ENCODE measurements around the gene UBALD1.
"Not testable (repeated sequence)": the region's sequence is repeated elsewhere in the genome, so short reads cannot be mapped to it uniquely, and the experiment has no call there.

UBALD1 gene

DNA sequence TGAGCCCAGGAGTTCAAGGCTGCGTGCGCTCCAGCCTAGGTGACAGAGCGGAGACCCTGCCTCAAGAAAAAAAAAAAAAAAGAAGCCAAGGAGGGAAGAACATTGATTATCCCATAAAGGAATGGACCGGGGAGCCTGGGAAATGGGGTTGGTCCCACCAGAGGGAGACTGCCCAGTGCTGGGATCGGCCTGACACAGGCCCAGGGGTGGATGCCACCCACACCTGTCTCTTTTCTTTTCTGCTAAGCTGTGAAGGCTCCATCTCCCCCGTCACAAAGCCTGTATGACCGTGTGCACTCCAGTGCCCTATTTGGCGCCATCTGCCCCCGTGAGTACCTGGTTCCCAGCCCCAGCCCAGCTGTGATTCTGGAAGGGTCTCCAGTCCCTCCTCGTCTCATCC, 15.7 kb downstream of the UBALD1 start:
- DNase-seq (ENCODE audit: low read depth in 2 of 2) = no peak

DNA sequence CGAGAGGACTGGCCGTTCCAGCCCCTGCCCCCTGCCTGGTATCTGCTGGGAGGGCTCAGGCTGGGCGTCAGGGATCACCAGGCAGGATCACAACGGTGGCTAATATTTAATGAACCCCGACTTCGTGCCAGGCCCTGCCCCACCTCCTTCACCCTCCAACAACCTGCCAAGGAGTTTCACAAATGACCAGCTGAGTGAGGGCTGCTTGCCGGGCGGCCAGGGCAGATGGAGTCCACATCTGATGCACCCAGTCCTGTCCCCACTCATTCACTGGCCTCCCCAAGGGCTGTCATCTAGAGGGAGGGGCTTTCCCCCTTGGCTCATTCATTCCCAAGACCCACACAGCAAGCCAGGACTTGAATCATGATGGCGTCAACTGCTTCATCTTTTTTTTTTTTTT, 17.5 kb downstream of the UBALD1 start:
- no peak for DNase-seq (ENCODE audit: low read depth in 2 of 2)

DNA sequence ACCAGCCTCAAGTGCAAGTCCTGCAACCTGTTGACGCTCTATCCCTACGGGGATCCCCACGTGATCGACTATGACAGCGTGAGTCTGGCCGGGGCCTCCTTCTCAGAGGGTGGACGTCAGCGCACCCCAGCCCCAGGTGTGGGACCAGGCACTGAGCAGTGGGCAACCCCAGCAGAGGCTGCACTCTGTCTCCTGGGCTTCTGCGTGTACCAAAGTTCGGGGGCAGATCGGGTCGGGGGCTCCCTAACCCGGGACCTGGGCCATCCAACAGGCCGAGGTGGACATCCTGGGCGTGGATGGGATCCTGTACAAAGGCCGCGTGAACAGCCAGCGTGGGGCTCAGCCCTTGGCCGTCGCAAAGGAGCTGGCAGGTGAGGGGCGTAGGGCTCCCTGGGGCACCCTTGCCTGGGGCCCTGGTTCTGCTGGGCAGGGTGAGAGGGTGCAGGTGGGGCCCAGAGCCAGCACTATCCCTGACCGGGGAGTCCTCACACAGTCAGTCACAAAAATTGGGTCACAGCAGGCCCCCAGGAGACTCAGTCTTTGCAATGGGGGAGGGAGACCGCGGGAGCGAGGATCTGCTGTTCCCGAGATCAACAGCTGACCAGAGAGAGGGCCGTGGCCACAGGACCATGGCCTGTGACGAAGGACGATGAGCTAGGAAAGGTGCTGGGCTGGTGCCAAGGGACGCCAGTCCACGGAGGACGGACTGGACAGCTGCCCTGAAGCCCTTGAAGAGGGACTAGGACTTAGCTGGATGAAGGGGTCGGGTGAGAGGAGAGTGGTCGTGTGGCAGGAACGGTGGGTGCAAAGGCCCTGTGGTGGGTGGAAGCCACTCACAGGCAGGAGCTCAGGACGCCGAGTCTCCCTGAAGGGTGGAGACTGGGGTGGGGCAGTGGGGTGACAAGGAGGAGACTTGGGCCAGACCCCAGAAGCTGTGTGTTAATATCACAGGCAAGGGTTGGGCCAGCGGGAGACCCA, 20.0 kb downstream of the UBALD1 start:
- DNase-seq (ENCODE audit: low read depth in 2 of 2) = no peak

DNA sequence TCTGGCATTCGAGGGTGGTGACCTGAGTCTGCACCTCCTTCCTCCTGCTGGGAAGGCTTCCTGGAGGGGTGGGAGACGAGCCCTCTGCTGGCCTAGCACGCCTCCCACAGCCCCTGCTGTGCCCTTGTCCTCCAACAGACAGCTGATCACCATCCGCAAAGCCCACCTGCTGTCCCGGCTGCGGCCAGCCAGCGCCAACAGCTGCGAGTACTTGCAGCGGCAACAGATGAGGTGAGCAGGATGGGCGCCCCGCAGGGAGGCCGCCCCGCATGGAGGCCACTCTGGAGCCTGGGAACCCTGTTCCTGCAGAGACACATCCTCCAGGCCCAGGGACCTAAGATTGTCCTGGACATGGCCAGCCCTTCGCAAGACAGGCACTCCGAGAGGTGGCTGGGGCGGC, 21.6 kb downstream of the UBALD1 start:
- DNase-seq (ENCODE audit: low read depth in 2 of 2) = no peak

DNA sequence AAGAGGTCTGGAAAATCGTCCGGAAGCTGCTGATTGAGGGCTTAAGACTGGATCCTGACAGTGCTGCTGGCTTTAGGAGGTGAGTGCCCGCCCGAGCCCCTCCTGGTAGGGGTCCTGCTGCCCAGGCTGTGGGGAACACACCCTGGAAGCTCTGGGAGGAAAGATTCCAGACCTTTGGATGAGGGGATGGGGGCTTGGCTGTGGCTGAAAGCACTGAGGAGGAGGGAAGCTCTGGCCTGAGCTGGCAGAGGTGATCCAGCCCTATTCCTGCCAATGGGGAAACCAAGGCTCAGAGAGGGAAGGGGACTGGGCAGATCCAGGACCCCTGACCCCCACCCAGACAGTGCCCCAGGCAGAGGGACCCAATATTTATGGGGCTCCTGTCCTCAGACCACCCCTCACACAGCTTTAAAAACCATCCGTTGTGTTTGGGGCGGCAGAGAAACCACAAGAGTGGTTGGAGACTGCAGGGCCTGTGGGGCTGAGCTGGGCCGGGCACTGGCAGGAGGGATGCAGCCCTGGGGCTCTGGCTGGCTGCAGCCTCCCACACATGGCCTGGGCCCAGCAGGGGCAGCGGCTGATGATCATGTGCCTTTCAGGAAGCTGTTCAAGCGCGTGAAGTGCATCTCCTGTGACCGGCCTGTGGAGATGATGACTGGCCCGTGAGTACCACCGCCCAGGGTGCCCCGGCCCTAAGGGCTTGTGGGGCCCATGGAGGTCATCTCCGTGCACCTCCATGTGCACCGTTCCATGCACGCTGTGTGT, 22.8 kb downstream of the UBALD1 start:
- DNase-seq (ENCODE audit: low read depth in 2 of 2) = no peak

DNA sequence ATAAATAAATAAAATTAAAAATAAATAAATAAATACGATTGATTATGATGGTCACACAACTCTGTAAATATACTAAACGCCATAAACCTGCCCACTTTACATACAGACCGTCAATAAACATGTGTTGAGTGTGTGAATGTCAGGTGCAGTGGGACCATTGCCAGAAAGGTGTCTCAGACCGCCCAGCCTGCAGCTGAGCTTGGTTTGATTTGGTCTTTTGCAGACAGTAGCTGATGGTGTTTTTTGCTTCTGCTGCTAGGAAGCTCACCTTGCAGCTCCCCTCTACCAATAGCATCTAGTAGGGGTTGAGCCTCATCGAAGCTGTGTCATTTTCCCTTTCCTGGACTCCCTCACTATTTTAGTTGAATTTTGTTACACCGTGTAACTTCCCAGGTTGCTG, 23.5 kb downstream of the UBALD1 start:
- DNase-seq (ENCODE audit: low read depth in 2 of 2) = no peak

DNA sequence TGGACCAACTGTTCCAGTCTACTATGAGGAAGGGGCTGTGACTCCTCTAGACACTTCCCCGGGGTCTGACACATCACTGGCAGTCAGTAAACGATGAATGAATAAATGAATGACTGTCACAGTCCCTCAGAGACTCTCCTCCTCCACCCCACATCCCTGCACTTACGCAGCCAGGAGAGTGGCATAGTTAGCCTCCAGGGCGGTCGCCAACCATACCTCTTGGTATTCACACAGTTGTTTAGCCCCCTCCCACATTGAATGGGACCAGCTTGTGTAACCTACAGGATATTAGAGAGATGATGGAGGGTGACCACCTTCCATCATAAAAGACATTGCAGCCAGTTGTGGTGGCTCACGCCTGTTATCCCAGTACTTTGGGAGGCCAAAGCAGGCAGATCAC, 25.7 kb downstream of the UBALD1 start:
- no peak for DNase-seq (ENCODE audit: low read depth in 2 of 2)

DNA sequence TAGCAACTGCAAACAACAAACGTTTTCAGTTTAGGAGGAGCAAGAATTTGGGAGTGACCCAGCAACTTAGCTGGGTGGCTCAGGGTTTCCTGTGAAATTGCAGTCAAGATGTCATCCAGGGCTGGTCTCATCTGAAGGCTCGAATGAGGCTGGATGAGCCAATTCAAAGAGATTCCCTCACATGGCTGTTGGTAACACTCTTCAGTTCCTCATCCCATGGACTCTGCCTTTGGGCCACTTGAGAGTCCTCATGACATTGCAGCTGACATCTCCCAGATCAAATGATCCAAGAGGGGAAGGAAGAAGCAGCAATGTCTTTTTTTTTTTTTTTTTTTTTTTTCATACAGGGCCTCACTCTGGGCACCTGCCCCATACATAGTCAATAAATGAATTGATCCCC, 26.3 kb downstream of the UBALD1 start:
- DNase-seq (ENCODE audit: low read depth in 2 of 2) = no peak

DNA sequence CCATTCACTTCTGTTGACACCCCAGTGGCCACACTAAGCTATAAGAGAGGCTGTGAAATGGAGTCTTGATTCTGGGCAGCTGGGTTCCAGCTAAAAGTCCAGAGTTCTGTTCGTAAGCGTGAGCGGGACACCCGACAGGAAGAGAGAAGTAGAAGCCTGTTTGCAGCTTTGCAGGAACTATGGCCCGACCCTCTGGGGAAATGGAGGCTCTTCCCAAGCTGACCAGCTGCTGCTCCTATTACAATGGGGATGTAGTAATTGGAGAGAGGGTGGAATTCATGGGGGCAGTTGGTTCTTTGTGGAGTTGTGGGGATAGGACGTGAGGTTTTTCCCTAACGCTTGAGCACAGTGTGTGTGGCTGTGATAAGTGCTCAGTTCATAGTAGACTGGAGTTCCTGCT, 28.4 kb downstream of the UBALD1 start:
- no peak for DNase-seq (ENCODE audit: low read depth in 2 of 2)

DNA sequence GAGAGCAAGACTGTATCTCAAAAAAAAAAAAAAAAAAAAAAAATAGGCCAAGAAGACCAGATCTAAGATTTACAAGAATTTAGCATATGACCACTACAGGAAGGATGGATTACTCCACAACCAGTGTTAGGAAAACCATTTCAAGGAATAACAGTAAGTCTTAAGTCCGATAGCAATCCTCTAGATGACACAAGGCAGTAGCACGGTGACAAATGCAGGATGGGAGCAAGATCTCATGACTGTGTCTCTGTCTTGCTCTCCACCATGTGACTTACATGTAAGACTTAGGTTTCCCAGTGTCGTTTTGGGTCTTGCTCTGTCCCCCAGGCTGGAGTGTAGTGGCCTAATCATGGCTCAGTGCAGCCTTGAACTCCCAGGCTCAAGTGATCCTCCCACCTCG, 30.8 kb downstream of the UBALD1 start:
- no peak for DNase-seq (ENCODE audit: low read depth in 2 of 2)

DNA sequence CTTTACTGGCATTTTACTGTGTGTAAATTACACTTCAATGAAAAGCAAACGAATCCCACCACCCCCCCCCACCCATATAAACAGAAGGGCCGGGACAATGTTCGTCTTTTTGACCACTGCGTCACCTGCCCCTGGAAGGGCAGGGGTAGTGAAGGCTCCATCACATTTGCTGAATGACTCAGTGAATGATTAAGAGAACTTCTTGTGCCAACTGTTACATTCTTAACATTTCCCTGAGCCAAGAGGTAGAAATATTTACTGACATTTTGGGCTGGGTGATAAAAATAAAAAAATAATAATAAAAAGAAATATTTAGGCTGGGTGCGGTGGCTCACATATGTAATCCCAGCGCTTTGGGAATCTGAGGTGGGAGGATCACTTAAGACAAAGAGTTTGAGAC, 34.4 kb downstream of the UBALD1 start:
- no peak for DNase-seq (ENCODE audit: low read depth in 2 of 2)

DNA sequence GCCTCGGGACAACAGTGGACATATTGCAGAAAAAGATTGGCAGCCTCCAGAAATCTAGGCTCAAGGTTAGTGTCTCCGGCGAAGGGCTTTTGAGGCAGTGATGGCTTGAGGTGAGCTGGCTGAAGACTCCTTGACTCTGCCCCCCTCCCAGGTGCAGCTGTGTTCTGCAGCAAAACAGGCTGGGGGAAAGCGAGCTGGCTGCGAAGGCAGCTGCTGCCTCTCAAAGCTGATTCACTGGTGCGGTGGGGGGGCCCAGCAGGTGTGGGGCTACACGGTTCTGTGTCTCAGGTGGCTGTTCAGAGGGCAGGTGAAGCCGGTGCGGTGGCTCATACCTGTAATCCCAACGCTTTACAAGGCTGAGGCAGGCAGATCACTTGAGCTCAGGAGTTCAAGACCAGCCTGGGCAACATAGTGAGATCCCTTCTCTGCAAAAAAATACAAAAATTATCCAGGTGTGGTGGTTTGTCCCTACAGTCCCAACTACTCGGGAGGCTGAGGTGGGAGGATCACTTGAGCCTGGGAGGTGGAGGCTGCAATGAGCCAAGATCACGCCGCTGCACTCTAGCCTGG, 35.6 kb downstream of the UBALD1 start:
- no peak for DNase-seq (ENCODE audit: low read depth in 2 of 2)

DNA sequence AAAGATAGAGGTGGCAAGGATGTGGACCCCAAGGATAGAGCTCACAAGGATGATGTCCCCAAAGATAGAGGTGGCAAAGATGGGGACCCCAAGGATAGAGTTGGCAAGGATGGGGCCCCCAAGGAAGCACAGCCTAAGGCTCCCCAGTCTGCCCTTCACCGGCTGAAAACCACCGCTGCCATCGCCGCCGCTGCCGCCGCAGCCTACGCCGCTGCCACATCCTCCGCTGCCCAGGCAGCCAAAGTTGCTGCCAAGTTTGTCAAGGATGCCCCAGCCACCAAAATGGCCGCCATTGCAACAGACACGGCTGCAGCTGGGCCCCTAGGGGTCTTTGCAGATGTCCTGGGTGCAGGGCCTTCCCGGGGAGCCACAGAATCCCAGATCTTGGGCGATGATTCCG, 38.7 kb downstream of the UBALD1 start:
- DNase-seq (ENCODE audit: low read depth in 2 of 2) = no peak

DNA sequence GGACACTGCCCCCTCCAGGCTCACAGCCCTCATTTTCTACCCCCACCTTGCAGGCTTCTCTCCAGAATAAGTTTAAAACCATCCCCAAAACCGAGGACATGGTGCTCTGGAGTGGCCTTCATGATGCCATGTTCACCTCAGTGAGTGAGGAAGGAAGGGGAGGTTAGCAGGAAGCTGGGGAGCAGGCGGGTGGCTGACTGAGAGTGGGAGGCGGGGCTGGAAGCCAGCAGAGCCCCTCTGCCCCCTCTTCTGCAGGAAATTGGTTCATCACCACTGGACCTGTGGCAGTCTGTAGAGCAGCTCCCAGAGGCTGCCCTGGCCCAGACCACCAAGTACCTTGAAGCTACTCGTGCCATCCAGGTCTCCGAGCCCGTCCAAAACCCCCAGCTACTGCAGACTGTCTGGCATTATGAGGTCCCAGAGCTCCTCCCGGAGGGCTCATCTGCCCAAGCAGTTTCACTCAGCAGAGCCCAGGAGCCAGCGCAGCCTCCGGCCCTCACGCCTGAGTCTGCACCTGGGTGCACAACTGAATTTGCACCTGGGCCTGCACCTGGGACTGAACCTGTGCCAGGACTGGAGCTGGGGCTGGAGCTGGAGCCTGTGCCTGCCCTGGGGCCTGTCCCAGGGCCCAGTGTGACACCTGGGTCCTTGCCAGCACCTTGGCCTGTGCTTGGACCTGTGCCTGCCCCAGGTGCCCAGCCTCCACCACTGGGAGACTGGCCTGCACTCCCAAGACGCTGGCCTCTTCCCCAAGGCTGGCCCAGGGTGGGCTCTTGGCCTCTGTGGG, 39.6 kb downstream of the UBALD1 start:
- DNase-seq (ENCODE audit: low read depth in 2 of 2) = no peak

DNA sequence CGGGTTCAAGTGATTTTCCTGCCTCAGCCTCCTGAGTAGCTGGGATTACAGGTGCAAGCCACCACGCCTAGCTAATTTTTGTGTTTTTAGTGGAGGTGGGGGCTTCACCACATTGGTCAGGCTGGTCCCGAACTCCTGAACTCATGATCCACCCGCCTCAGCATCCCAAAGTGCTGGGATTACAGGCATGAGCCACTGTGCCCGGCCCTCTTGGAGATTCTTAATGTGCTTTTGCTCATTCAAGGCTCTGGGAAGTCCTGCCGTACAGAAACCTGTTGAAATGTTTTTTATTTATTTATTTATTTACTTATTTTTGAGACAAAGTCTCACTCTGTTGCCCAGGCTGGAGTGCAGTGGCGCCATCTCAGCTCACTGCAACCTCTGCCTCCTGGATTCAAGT, 40.8 kb downstream of the UBALD1 start:
- not testable (repeated sequence) for DNase-seq (ENCODE audit: low read depth in 2 of 2)

DNA sequence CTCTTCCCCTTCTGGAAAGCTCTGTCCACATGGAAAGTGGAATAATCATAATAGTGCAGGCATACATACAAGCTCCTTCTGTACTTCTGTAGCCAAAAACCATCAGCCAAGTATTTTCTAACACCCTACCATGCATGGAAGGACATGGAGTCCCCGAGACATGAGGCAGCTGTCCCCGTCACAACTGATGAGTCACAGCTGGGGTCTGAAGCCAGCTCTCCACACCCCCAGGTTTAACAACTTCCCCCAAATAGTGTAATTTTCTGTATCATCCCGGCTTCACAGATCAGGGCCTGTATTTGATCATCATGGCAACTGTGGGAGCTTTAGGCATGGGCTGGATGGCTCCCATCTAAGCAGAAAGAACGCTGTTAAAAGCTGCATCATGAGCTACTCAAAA, 42.0 kb downstream of the UBALD1 start:
- no peak for DNase-seq (ENCODE audit: low read depth in 2 of 2)

DNA sequence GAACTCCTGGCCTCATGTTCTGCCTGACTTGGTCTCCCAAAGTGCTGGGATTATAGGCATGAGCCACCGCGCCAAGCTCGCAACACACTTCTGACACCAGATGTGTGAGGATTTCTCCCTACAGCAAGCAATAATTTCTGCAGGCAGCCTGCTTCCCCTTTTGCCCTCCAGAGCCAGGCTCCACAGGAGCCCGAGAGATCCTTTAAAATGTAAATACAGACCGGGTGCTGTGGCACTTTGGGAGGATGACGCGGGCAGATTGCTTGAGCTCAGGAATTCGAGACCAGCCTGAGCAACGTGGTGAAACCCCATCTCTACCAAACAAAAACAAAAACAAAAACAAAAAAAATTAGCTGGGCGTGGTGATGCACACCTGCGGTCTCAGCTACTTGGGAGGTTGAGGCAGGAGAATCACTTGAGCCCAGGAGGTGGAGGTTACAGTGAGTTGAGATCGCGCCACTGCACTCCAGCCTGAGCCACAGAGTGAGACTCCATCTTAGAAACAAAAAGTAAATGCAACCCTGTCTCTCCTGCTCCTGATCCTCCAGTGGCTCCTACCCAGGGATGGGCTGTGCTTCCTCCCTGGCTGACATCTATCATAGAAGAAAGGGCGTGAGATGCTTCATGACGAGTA, 43.9 kb downstream of the UBALD1 start:
- DNase-seq (ENCODE audit: low read depth in 2 of 2) = no peak

DNA sequence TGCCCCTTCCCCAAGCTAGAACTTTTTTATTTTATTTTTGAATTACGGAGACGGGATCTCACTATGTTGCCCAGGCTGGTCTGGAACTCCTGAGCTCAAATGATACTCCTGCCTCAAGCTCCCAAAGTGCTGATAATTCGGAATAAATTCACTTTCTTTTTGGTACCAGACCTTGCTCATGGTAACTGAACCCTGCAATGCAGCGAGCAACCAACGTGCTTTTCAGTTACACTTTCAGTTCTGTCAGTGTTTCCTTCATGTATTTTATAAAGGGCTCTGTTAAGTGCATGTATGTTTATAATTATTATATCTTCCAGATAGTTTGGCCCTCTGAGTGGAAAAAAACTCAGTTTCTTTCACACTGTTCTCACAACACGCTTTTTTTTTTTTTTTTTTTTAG, 44.6 kb downstream of the UBALD1 start:
- DNase-seq (ENCODE audit: low read depth in 2 of 2) = no peak

DNA sequence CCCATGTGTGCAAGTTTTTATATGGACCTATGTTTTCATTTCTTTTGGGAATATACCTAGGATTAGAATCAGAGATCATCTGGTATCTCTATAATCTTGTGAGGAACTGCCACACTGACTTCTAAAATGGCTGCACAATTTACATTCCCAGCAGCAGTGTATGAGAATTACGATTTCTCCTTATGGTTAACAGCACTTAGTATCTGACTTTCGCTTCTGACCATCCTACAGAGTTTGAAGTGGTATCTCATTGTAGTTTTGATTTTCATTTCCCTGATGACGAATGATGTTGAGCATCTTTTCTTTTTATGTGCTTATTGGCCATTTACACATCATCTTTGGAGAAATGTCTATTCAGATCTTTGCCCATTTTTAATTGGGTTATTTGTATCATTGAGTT, 48.5 kb downstream of the UBALD1 start:
- DNase-seq (ENCODE audit: low read depth in 2 of 2) = no peak

DNA sequence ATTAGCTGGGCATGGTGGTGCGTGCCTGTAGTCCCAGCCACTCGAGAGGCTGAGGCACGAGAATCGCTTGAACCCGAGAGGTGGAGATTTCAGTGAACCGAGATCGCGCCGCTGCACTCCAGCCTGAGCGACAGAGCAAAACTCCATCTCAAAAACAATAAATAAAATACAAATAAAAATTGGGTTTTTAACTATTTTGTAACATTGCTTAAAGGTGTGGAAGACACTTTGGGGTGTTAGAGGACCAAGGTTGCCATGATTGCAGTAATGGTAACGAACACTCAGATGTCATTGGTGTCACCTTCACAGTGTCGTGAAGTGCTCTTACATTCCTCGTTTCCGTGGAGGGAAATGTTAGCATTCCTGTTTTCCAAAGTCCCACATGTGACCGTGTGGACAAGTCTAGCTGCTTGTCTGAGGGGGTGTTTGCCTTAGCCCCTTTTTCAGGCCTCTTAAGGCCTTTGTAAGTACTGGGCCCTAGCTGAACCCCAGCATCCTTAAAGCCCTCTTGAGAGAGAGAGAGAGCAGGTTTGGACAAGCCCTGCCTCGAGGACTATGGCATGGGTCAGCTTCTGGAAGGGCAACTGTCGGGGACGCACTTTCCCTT, 49.9 kb downstream of the UBALD1 start:
- no peak for DNase-seq (ENCODE audit: low read depth in 2 of 2)

DNA sequence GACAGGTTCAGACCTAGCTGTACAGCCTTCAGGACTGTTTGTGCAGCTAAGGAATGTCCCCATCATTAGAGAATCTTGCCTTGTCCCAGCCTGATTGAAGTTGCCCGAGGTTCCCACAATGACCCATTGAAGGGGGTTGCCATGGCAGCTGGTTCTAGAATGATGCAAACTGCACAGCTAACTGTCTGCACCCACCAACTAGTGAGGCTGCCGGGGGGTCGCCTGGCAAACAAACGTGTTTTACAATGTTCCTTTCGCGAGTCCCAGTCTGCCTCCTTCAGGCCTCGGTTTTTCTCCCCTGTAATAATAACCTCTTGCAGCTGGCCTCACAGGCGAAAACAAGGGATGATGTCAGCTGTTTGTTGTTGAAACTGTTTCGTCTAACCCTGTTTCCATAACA, 53.1 kb downstream of the UBALD1 start:
- DNase-seq (ENCODE audit: low read depth in 2 of 2) = no peak

Data from activated CD8-positive, alpha-beta memory T cell treated with anti-CD3 and anti-CD28 coated beads for 4 hours (primary cell).